ENCODE measurements around the gene CYTH2.

- TF ChIP-seq CTCF (conservative IDR thresholded peaks at IDR 0.05; ENCODE audit: low read depth in 2 of 2), result no peak
- no peak for TF ChIP-seq EZH2 (IDR thresholded peaks at IDR 0.05; ENCODE audit: low read depth, unreplicated experiment)
- TF ChIP-seq POLR2AphosphoS5 (IDR thresholded peaks at IDR 0.05; ENCODE audit: low read depth), result no peak
- no peak for TF ChIP-seq CREB1 (CRISPR knock-in tag; IDR thresholded peaks at IDR 0.05; ENCODE audit: low read depth)
- TF ChIP-seq, protein P1, sequence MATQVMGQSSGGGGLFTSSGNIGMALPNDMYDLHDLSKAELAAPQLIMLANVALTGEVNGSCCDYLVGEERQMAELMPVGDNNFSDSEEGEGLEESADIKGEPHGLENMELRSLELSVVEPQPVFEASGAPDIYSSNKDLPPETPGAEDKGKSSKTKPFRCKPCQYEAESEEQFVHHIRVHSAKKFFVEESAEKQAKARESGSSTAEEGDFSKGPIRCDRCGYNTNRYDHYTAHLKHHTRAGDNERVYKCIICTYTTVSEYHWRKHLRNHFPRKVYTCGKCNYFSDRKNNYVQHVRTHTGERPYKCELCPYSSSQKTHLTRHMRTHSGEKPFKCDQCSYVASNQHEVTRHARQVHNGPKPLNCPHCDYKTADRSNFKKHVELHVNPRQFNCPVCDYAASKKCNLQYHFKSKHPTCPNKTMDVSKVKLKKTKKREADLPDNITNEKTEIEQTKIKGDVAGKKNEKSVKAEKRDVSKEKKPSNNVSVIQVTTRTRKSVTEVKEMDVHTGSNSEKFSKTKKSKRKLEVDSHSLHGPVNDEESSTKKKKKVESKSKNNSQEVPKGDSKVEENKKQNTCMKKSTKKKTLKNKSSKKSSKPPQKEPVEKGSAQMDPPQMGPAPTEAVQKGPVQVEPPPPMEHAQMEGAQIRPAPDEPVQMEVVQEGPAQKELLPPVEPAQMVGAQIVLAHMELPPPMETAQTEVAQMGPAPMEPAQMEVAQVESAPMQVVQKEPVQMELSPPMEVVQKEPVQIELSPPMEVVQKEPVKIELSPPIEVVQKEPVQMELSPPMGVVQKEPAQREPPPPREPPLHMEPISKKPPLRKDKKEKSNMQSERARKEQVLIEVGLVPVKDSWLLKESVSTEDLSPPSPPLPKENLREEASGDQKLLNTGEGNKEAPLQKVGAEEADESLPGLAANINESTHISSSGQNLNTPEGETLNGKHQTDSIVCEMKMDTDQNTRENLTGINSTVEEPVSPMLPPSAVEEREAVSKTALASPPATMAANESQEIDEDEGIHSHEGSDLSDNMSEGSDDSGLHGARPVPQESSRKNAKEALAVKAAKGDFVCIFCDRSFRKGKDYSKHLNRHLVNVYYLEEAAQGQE (IDR thresholded peaks at IDR 0.05; ENCODE audit: unreplicated experiment), result no peak
- no peak for TF ChIP-seq STAT1 (IDR thresholded peaks at IDR 0.05; ENCODE audit: unreplicated experiment)
- TF ChIP-seq ZNF114 (CRISPR knock-in tag; IDR thresholded peaks at IDR 0.05), result no peak
- TF ChIP-seq EZH2phosphoT487 (IDR thresholded peaks at IDR 0.05; ENCODE audit: unreplicated experiment), result no peak
- no peak for TF ChIP-seq ZNF331 (CRISPR knock-in tag; IDR thresholded peaks at IDR 0.05; ENCODE audit: low read depth)
- TF ChIP-seq JUNB (IDR thresholded peaks at IDR 0.05; ENCODE audit: unreplicated experiment), result no peak
- no peak for TF ChIP-seq ETS1 (IDR thresholded peaks at IDR 0.05)
- TF ChIP-seq NANOG (IDR thresholded peaks at IDR 0.05; ENCODE audit: borderline replicate concordance), result no peak
Measured at GRCh38 chr19:48487948-48488347, 18.8 kb downstream of the CYTH2 start.

Measured in GM23338 (cell line).